ENCODE measurements around the gene GDPD2. TPM values are rescaled to one million over a fixed set of nuclear protein-coding genes. Genes with fewer than 3 reads are reported as not detected.

Gene GDPD2
- polyA plus RNA-seq, 2 of the 4 experiments (the other 2 are of a cell fraction): 0.04 to 0.12 TPM

DNA sequence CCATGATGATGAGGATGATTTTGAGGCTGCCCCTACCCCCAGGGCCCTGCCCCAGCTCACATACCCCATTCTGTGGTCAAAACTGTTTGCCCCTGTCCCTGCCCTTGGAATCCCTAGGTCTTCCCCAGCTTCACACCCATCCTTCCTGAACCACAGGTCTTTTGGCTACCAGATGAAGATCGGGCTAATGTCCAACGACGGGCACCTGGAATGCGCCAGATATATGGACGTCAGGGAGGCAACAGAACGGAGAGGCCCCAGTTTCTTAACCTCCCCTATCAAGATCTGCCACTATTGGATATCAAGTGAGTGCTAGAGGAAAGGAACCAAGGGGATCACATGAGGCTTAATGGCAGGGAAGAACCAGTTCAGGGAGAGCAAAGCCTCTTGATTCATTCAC lies 6.6 kb downstream of the GDPD2 start (continued):
- TF ChIP-seq, protein P1, sequence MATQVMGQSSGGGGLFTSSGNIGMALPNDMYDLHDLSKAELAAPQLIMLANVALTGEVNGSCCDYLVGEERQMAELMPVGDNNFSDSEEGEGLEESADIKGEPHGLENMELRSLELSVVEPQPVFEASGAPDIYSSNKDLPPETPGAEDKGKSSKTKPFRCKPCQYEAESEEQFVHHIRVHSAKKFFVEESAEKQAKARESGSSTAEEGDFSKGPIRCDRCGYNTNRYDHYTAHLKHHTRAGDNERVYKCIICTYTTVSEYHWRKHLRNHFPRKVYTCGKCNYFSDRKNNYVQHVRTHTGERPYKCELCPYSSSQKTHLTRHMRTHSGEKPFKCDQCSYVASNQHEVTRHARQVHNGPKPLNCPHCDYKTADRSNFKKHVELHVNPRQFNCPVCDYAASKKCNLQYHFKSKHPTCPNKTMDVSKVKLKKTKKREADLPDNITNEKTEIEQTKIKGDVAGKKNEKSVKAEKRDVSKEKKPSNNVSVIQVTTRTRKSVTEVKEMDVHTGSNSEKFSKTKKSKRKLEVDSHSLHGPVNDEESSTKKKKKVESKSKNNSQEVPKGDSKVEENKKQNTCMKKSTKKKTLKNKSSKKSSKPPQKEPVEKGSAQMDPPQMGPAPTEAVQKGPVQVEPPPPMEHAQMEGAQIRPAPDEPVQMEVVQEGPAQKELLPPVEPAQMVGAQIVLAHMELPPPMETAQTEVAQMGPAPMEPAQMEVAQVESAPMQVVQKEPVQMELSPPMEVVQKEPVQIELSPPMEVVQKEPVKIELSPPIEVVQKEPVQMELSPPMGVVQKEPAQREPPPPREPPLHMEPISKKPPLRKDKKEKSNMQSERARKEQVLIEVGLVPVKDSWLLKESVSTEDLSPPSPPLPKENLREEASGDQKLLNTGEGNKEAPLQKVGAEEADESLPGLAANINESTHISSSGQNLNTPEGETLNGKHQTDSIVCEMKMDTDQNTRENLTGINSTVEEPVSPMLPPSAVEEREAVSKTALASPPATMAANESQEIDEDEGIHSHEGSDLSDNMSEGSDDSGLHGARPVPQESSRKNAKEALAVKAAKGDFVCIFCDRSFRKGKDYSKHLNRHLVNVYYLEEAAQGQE (IDR thresholded peaks at IDR 0.05): no peak
- no peak for TF ChIP-seq RCOR1 (IDR thresholded peaks at IDR 0.05; ENCODE audit: low read depth, low read length)
- TF ChIP-seq JUNB (IDR thresholded peaks at IDR 0.05): no peak

DNA sequence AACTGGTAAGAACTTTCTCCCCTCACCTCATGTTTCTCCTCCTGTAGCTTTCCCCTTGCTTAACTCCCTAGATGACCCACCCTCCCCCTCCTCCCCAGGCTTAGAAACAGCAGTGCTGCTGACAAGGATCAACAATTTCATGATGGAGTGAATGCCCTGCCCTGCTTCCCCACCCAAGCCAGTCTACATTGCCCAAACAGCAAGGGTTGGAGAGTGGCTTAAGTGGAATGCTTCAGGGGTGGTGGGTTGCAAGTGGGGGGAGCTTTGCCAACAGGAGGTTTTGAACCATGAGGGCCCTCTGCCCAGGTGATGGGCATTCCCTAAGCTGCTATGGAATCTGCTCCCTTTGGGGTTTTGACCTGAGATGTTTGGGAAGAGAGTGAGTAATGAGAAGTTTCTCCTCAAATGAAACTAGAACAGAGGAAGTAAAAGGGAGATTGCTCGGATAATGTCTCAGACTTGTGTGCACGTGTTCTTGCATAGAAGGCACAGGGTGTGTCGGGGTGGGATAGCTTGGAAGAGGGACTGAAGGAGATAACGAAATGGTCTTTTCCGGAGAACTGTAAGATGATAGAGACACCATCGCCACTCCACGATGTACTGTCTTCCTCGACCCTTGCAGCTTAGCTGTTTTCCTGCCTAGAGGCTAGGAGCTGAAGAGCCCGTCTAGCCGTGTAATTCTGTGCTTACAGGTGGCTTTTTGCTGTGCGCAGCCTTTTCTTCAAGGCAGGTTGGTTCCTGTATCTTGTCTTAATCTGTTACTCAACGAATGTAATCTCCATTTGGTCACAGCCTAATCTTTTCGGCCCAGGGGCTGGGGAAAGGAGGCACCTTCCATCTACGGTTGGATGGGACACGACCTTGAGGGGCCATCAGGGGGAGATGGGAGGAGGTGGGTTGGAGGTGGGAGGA lies 10.1 kb downstream of the GDPD2 start:
- Histone ChIP-seq H3K9me3 (no peaks in the 10 kb centered on the region), H3K4me2 (peak overlapping the region; percentile 95), H3K27ac (peak overlapping the region; percentile 78 to 88), H3K4me3 (peak overlapping the region; percentile 72), H3K4me1 (peaks cover 9% of the 10 kb centered on the region; the same call in 1 of the 3 replicates)
- TF ChIP-seq RFX5 (IDR thresholded peaks at IDR 0.05): no peak
- no peak for TF ChIP-seq ZSCAN20 (CRISPR knock-in tag; IDR thresholded peaks at IDR 0.05)
- TF ChIP-seq RAD21 (conservative IDR thresholded peaks at IDR 0.05 in 1 of 2, IDR thresholded peaks at IDR 0.05 in 1 of 2): no peak
- no peak for TF ChIP-seq RCOR1 (IDR thresholded peaks at IDR 0.05; ENCODE audit: low read depth, low read length)
- TF ChIP-seq CEBPB (IDR thresholded peaks at IDR 0.05): no peak
- TF ChIP-seq HOXA7 (CRISPR knock-in tag; IDR thresholded peaks at IDR 0.05): no peak
- WGBS (ENCODE audit: missing lambda C conversion rate): 77% methylated on average over 15 of the region's 15 CpGs
- ChIA-PET CTCF (interaction anchor here (0.7 to 4.8 kb wide), 17 partner anchors 11 to 396 kb away, joined by 3 to 44 read pairs (median 3); partner anchors contain the start of genes DLG3, GDPD2 and IGBP1), POLR2A (interaction anchor here (1.1 to 1.8 kb wide), 2 partner anchors 19 to 300 kb away, joined by 4 to 10 read pairs; partner anchors contain the start of gene IGBP1)
- DNase-seq (ENCODE audit: low read depth in 1 of 2, low spot score in 1 of 2) (no peak), FAIRE-seq (peak; percentile 46), ATAC-seq (no peak)

DNA sequence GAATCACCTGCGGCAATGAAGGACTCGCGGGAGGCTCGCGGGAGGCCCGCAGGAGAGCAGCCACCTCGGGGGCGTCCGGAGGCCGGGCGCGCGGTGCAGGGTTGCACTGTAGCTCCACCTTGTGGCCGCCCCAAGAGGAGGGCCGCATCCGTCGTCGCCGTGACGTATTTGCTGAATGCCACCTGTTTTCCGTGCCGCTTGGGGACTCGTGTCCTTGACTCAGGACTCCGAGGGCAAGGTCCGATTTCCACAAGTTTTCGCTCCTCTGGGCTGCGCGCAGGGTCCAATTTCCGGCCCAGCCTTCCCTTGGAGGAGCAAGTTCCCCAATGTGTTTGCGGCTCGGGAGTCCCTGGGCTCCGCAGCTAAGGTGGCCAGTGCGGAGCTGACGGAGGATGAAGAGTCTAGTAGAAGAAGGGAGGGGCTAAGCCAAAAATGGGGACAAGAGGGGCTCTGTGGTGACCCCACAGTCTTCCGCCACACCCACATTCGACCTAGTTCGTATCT lies 10.8 kb downstream of the GDPD2 start:
- WGBS (ENCODE audit: missing lambda C conversion rate): under 1% methylated on average over 24 of the region's 37 CpGs
- H3K4me1 ChIP-seq: peaks cover 9% of the 10 kb centered on the region; the same call in 1 of the 3 replicates
- POLR2A ChIA-PET: interaction anchor here (0.8 to 1.8 kb wide), 4 partner anchors 10 to 301 kb away, joined by 3 to 10 read pairs (median 4); partner anchors contain the start of gene IGBP1
- peak overlapping the region; percentile 72 for H3K4me3 ChIP-seq
- peak overlapping the region; percentile 78 to 88 for H3K27ac ChIP-seq
- DNase-seq (ENCODE audit: low read depth in 1 of 2, low spot score in 1 of 2) (peak; percentile 53 to 70), FAIRE-seq (peak; percentile 54), ATAC-seq (peak; percentile 70 to 84)
- H3K9me3 ChIP-seq: no peaks in the 10 kb centered on the region
- CTCF ChIA-PET: interaction anchor here (0.7 to 4.8 kb wide), 14 partner anchors 10 to 396 kb away, joined by 3 to 44 read pairs (median 3); partner anchors contain the start of genes DLG3, GDPD2 and IGBP1
- peak overlapping the region; percentile 95 for H3K4me2 ChIP-seq
- TF ChIP-seq, protein P2, sequence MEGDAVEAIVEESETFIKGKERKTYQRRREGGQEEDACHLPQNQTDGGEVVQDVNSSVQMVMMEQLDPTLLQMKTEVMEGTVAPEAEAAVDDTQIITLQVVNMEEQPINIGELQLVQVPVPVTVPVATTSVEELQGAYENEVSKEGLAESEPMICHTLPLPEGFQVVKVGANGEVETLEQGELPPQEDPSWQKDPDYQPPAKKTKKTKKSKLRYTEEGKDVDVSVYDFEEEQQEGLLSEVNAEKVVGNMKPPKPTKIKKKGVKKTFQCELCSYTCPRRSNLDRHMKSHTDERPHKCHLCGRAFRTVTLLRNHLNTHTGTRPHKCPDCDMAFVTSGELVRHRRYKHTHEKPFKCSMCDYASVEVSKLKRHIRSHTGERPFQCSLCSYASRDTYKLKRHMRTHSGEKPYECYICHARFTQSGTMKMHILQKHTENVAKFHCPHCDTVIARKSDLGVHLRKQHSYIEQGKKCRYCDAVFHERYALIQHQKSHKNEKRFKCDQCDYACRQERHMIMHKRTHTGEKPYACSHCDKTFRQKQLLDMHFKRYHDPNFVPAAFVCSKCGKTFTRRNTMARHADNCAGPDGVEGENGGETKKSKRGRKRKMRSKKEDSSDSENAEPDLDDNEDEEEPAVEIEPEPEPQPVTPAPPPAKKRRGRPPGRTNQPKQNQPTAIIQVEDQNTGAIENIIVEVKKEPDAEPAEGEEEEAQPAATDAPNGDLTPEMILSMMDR (IDR thresholded peaks at IDR 0.05): peak; percentile 65
- TF ChIP-seq, protein P3, sequence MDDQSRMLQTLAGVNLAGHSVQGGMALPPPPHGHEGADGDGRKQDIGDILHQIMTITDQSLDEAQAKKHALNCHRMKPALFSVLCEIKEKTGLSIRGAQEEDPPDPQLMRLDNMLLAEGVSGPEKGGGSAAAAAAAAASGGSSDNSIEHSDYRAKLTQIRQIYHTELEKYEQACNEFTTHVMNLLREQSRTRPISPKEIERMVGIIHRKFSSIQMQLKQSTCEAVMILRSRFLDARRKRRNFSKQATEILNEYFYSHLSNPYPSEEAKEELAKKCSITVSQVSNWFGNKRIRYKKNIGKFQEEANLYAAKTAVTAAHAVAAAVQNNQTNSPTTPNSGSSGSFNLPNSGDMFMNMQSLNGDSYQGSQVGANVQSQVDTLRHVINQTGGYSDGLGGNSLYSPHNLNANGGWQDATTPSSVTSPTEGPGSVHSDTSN (IDR thresholded peaks at IDR 0.05): no peak
- TF ChIP-seq HOXA7 (CRISPR knock-in tag; IDR thresholded peaks at IDR 0.05) (no peak), SMC3 (IDR thresholded peaks at IDR 0.05) (peak; percentile 54), BCL3 (IDR thresholded peaks at IDR 0.05) (no peak), EHMT2 (IDR thresholded peaks at IDR 0.05; ENCODE audit: low read depth) (no peak), HEYL (CRISPR knock-in tag; IDR thresholded peaks at IDR 0.05) (no peak), SREBF2 (IDR thresholded peaks at IDR 0.05) (no peak), EHF (CRISPR knock-in tag; IDR thresholded peaks at IDR 0.05) (no peak), NFE2L2 (conservative IDR thresholded peaks at IDR 0.05; ENCODE audit: low read length) (no peak), CHD2 (IDR thresholded peaks at IDR 0.05; ENCODE audit: low read length, partially characterized antibody) (no peak), MAFK (IDR thresholded peaks at IDR 0.05; ENCODE audit: partially characterized antibody) (no peak)
- TF ChIP-seq, protein P4, sequence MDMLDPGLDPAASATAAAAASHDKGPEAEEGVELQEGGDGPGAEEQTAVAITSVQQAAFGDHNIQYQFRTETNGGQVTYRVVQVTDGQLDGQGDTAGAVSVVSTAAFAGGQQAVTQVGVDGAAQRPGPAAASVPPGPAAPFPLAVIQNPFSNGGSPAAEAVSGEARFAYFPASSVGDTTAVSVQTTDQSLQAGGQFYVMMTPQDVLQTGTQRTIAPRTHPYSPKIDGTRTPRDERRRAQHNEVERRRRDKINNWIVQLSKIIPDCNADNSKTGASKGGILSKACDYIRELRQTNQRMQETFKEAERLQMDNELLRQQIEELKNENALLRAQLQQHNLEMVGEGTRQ (IDR thresholded peaks at IDR 0.05): no peak
- TF ChIP-seq, protein P5, sequence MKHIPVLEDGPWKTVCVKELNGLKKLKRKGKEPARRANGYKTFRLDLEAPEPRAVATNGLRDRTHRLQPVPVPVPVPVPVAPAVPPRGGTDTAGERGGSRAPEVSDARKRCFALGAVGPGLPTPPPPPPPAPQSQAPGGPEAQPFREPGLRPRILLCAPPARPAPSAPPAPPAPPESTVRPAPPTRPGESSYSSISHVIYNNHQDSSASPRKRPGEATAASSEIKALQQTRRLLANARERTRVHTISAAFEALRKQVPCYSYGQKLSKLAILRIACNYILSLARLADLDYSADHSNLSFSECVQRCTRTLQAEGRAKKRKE (CRISPR knock-in tag; IDR thresholded peaks at IDR 0.05; ENCODE audit: low read depth): 0 out of 2 replicates have a peak, but pooled peaks have one; percentile 52
- TF ChIP-seq, protein P6, sequence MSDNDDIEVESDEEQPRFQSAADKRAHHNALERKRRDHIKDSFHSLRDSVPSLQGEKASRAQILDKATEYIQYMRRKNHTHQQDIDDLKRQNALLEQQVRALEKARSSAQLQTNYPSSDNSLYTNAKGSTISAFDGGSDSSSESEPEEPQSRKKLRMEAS (IDR thresholded peaks at IDR 0.05): peak; percentile 63

All from A549 (cell line).